Hepatocyte (in vitro differentiated cells): ENCODE measurements around the gene CDK5R1. TPM values are rescaled to one million over a fixed set of nuclear protein-coding genes. Genes with fewer than 3 reads are reported as not detected.

Source experiments
- DNase-seq: peaks from one replicate; pipeline ENCODE4 v3.0.0-alpha.2; 2016; ENCODE audit warnings: low spot score
- H2AFZ ChIP-seq: fragments of 200-600 bp; sonication (generic); 2 replicates; pipeline ENCODE4 v1.6.0; 2016; ENCODE audit warnings: antibody characterized with exemption, mild to moderate bottlenecking
- H3K27ac ChIP-seq: fragments of 200-600 bp; sonication (generic); 2 replicates; pipeline ENCODE4 v1.5.1; 2016; ENCODE audit warnings: mild to moderate bottlenecking
- H3K27me3 ChIP-seq: fragments of 200-600 bp; sonication (generic); 2 replicates; pipeline ENCODE4 v1.6.1; 2016
- H3K36me3 ChIP-seq: fragments of 200-600 bp; sonication (generic); replicated peaks from 2 replicates; pipeline ENCODE4 v1.5.1; 2016; ENCODE audit warnings: low read depth; ENCODE audit not compliant: insufficient read depth
- H3K4me1 ChIP-seq: fragments of 200-600 bp; sonication (generic); 2 replicates; pipeline ENCODE4 v1.5.1; 2016; ENCODE audit warnings: mild to moderate bottlenecking, moderate library complexity; ENCODE audit not compliant: insufficient read depth
- H3K4me2 ChIP-seq: fragments of 200-600 bp; sonication (generic); 2 replicates; pipeline ENCODE4 v1.6.0; 2016
- H3K4me3 ChIP-seq: fragments of 200-600 bp; sonication (generic); 2 replicates; pipeline ENCODE4 v1.5.1; 2016; ENCODE audit warnings: mild to moderate bottlenecking
- H3K79me2 ChIP-seq: fragments of 200-600 bp; sonication (generic); 2 replicates; pipeline ENCODE4 v1.6.0; 2017; ENCODE audit warnings: mild to moderate bottlenecking
- H3K9me2 ChIP-seq: fragments of 200-600 bp; sonication (generic); replicated peaks from 2 replicates; pipeline ENCODE4 v1.6.0; 2017; ENCODE audit warnings: mild to moderate bottlenecking; ENCODE audit not compliant: insufficient read depth
- H3K9me3 ChIP-seq: fragments of 200-600 bp; sonication (generic); 2 replicates; pipeline ENCODE4 v1.5.1; 2016; ENCODE audit warnings: low read depth, mild to moderate bottlenecking
- H4K20me1 ChIP-seq: fragments of 200-600 bp; sonication (generic); 2 replicates; pipeline ENCODE4 v1.6.0; 2016; ENCODE audit warnings: mild to moderate bottlenecking; ENCODE audit not compliant: insufficient read depth, poor library complexity, severe bottlenecking
- CTCF ChIP-seq: fragments of 200-600 bp; sonication (generic); IDR thresholded peaks from 2 replicates; pipeline ENCODE4 v1.5.1; 2016; ENCODE audit warnings: antibody characterized with exemption, mild to moderate bottlenecking; ENCODE audit not compliant: poor library complexity
- EZH2 ChIP-seq: fragments of 200-600 bp; sonication (generic); IDR thresholded peaks from 2 replicates; pipeline ENCODE4 v1.6.1; 2016; ENCODE audit warnings: antibody characterized with exemption, mild to moderate bottlenecking, borderline replicate concordance
- EZH2phosphoT487 ChIP-seq: fragments of 200-600 bp; sonication (generic); IDR thresholded peaks from one replicate; pipeline ENCODE4 v1.6.1; 2018; ENCODE audit warnings: antibody characterized with exemption, mild to moderate bottlenecking, low read depth, moderate library complexity; ENCODE audit not compliant: unreplicated experiment, severe bottlenecking
- WGBS: methylation state at CpG from one replicate; pipeline ENCODE4 v1.1.6; 2016; ENCODE audit warnings: low lambda C conversion rate; ENCODE audit errors: missing lambda C conversion rate; 5-methylcytosine and 5-hydroxymethylcytosine counted together
- polyA plus RNA-seq: library from polyadenylated mRNA; unstranded; fragments of >200 nt; fragmentation: Nextera tagmentation; extraction: Ambion mirVana; gene quantifications from 2 replicates; pipeline ENCODE4 v1.2.1, GENCODE V29; 2016
- total RNA-seq: library from RNA; depleted of rRNA; stranded (reverse); fragments of >200 nt; gene quantifications from 2 replicates; pipeline ENCODE4 v1.2.3, GENCODE V29; 2014

Gene CDK5R1
- total and polyA plus RNA-seq, 2 experiments from 2014 or later = 0.80 to 1.1 TPM

DNA sequence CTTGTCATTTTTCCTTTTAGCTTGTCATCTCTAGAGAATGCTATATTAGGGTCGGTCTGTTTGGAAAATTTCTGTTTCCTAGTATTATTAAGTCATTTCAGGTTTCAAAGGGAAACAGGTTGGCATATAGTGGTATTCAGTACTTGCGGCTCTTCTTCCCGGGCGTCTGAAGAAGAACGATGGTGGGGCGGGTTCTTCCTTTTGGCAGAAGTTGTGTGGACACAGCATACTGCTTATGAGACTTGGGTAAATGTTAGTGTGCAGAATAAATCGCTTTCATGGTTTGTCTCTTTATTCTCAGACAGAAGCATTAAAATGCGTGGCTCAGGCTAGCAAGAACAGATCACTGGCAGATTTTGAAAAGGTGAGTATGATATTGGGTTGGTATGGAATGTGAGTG, 9.6 kb upstream of the CDK5R1 start:
- H3K4me3 ChIP-seq = no peak overlapping the region
- 97% methylated on average over 8 of the region's 8 CpGs for WGBS
- no peaks in the 10 kb centered on the region for H4K20me1 ChIP-seq

GRCh38 chr17:32479074-32479617, 7.6 kb upstream of the CDK5R1 start:
- Histone ChIP-seq H3K9me3 (no peaks in the 10 kb centered on the region), H3K9me2 (no peaks in the 10 kb centered on the region), H3K27ac (no peak overlapping the region), H2AFZ (no peak overlapping the region), H4K20me1 (no peaks in the 10 kb centered on the region), H3K4me1 (no peaks in the 10 kb centered on the region), H3K27me3 (no peaks in the 10 kb centered on the region), H3K36me3 (no peaks in the 10 kb centered on the region), H3K4me2 (no peak overlapping the region), H3K79me2 (no peaks in the 10 kb centered on the region), H3K4me3 (no peak overlapping the region)
- no peak for DNase-seq
- no peak for TF ChIP-seq EZH2
- TF ChIP-seq CTCF = no peak
- TF ChIP-seq EZH2phosphoT487 = no peak
- WGBS = 93% methylated on average over 5 of the region's 5 CpGs

More for the DNA sequence above, 9.6 kb upstream of the CDK5R1 start:
- TF ChIP-seq EZH2phosphoT487 (no peak), EZH2 (no peak), CTCF (no peak)
- Histone ChIP-seq H3K9me2 (no peaks in the 10 kb centered on the region), H3K36me3 (no peaks in the 10 kb centered on the region), H3K9me3 (no peaks in the 10 kb centered on the region), H3K27me3 (no peaks in the 10 kb centered on the region), H2AFZ (no peak overlapping the region), H3K4me2 (no peak overlapping the region), H3K27ac (no peak overlapping the region), H3K79me2 (no peaks in the 10 kb centered on the region), H3K4me1 (no peaks in the 10 kb centered on the region)
- DNase-seq = no peak

GRCh38 chr17:32481193-32481592, 5.6 kb upstream of the CDK5R1 start:
- Histone ChIP-seq H3K4me2 (no peak overlapping the region), H3K36me3 (no peaks in the 10 kb centered on the region), H4K20me1 (no peaks in the 10 kb centered on the region), H3K9me2 (no peaks in the 10 kb centered on the region), H3K4me3 (no peak overlapping the region), H3K27ac (no peak overlapping the region), H3K27me3 (no peaks in the 10 kb centered on the region), H3K79me2 (no peaks in the 10 kb centered on the region), H2AFZ (no peak overlapping the region), H3K4me1 (peaks cover 3% of the 10 kb centered on the region), H3K9me3 (no peaks in the 10 kb centered on the region)
- WGBS = 94% methylated on average over 7 of the region's 8 CpGs
- TF ChIP-seq EZH2phosphoT487 (no peak), EZH2 (no peak), CTCF (no peak)
- no peak for DNase-seq
